Adrenal gland (tissue), 5 donors: ENCODE measurements around the gene INPP5A.

ENCODE experiments used
- CTCF ChIP-seq, 6 experiments: fragments of 450-650 bp in 4 of 6; fragments of 200-600 bp in 2 of 6; sonication (generic) in 1 of 6; IDR thresholded peaks; 1 replicate in 5 of 6; 2 replicates in 1 of 6; pipeline versions ENCODE4 v1.5.1 to v1.8.0; 2016 to 2021; ENCODE audit warnings: antibody characterized with exemption in 6 of 6, mild to moderate bottlenecking in 2 of 6, moderate library complexity in 1 of 6
- POLR2A ChIP-seq, 2 donors: fragments of 450-650 bp; IDR thresholded peaks; one replicate each; pipeline ENCODE4 v1.6.1; 2017; ENCODE audit warnings: antibody characterized with exemption in 2 of 2, mild to moderate bottlenecking in 2 of 2, moderate library complexity in 1 of 2
- donor health status: DM: no; HTN: no; CAD: no.

GRCh38 chr10:132521466-132522102, 16.0 kb upstream of the INPP5A start:
- no peak for TF ChIP-seq CTCF (IDR thresholded peaks at IDR 0.05)
- TF ChIP-seq POLR2A (IDR thresholded peaks at IDR 0.05): no peak
